ENCODE measurements around the gene UBLCP1.
A peak's percentile ranks its signal among the peaks of the same experiment; 100 is the strongest.
"Not testable (repeated sequence)": the region's sequence is repeated elsewhere in the genome, so short reads cannot be mapped to it uniquely, and the experiment has no call there.

UBLCP1 gene

GRCh38 chr5:159286420-159287035 is 23.4 kb downstream of the UBLCP1 start:
- no peak overlapping the region for H3K4me3 Mint-ChIP-seq
- H3K4me1 Mint-ChIP-seq = no peaks in the 10 kb centered on the region
- H3K9me3 Mint-ChIP-seq = no peaks in the 10 kb centered on the region
- H3K27me3 Mint-ChIP-seq = no peaks in the 10 kb centered on the region
- H3K27ac Mint-ChIP-seq = peak overlapping the region; percentile 59
- H3K36me3 Mint-ChIP-seq = no peaks in the 10 kb centered on the region

- no peaks in the 10 kb centered on the region for H3K9me3 Mint-ChIP-seq
- no peaks in the 10 kb centered on the region for H3K4me1 Mint-ChIP-seq
- no peaks in the 10 kb centered on the region for H3K36me3 Mint-ChIP-seq
- H3K27ac Mint-ChIP-seq = no peak overlapping the region
- no peaks in the 10 kb centered on the region for H3K27me3 Mint-ChIP-seq
- H3K4me3 Mint-ChIP-seq = no peak overlapping the region
Measured at GRCh38 chr5:159290741-159291140, 27.7 kb downstream of the UBLCP1 start.

GRCh38 chr5:159294921-159295320 is 31.8 kb downstream of the UBLCP1 start:
- Mint-ChIP-seq H3K36me3 (peaks cover 6% of the 10 kb centered on the region), H3K4me1 (no peaks in the 10 kb centered on the region), H3K9me3 (peaks cover 7% of the 10 kb centered on the region), H3K27me3 (peaks cover 5% of the 10 kb centered on the region), H3K4me3 (no peak overlapping the region), H3K27ac (no peak overlapping the region)

GRCh38 chr5:159297300-159297699 is 34.2 kb downstream of the UBLCP1 start:
- not testable (repeated sequence) for H3K4me1 Mint-ChIP-seq, H3K27me3 Mint-ChIP-seq, H3K4me3 Mint-ChIP-seq, H3K27ac Mint-ChIP-seq
- peaks cover 12% of the 10 kb centered on the region for H3K36me3 Mint-ChIP-seq
- peaks cover 18% of the 10 kb centered on the region for H3K9me3 Mint-ChIP-seq

- Mint-ChIP-seq H3K9me3 (peaks cover 25% of the 10 kb centered on the region), H3K4me3 (no peak overlapping the region), H3K4me1 (no peaks in the 10 kb centered on the region), H3K27me3 (peaks cover 12% of the 10 kb centered on the region), H3K36me3 (peaks cover 15% of the 10 kb centered on the region), H3K27ac (no peak overlapping the region)
Measured at GRCh38 chr5:159301466-159301865, 38.4 kb downstream of the UBLCP1 start.

- peaks cover 12% of the 10 kb centered on the region for H3K27me3 Mint-ChIP-seq
- peaks cover 15% of the 10 kb centered on the region for H3K36me3 Mint-ChIP-seq
- H3K27ac Mint-ChIP-seq, H3K4me3 Mint-ChIP-seq, H3K4me1 Mint-ChIP-seq: not testable (repeated sequence)
- peaks cover 25% of the 10 kb centered on the region for H3K9me3 Mint-ChIP-seq
Measured at GRCh38 chr5:159301929-159302860, 39.1 kb downstream of the UBLCP1 start.

- Mint-ChIP-seq H3K4me3 (no peak overlapping the region), H3K36me3 (peaks cover 15% of the 10 kb centered on the region), H3K27me3 (peaks cover 12% of the 10 kb centered on the region), H3K27ac (no peak overlapping the region), H3K4me1 (no peaks in the 10 kb centered on the region), H3K9me3 (peaks cover 25% of the 10 kb centered on the region)
Measured at GRCh38 chr5:159303286-159303685, 40.2 kb downstream of the UBLCP1 start.

DNA sequence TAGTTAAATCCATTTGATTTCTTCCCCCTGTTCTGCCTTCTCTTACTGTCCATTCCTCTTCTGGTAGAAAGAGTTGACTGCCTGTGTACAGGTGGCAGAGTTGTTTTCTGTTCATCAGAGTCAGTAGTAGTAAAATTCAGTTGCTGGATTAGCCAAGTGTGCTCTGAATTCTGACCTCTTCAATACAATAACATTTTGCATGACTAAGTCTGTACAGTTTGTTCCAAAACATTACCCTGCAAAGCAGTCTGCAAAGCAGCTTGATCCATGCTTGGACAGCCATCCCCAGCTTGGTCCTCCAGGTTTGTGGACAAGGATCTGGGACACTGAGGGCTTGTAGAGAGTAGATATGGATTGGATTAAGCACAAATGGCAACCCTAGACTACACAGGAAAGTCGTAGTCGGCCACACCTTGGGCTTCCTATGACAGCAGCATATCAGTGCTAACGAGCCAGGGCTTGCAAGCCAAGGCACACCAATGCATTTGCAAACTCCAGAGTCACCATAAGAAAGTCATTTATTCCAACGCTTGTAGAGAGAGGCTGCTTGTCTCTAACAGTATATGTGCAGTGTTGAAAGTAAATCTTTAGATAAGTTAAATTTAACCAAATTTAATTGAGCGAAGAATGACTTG is 42.0 kb downstream of the UBLCP1 start:
- peaks cover 19% of the 10 kb centered on the region for H3K9me3 Mint-ChIP-seq
- H3K4me1 Mint-ChIP-seq = peaks cover 3% of the 10 kb centered on the region
- peaks cover 9% of the 10 kb centered on the region for H3K36me3 Mint-ChIP-seq
- no peak overlapping the region for H3K4me3 Mint-ChIP-seq
- peaks cover 8% of the 10 kb centered on the region for H3K27me3 Mint-ChIP-seq
- H3K27ac Mint-ChIP-seq = no peak overlapping the region

GRCh38 chr5:159309689-159310433 is 46.8 kb downstream of the UBLCP1 start:
- Mint-ChIP-seq H3K27ac (no peak overlapping the region), H3K36me3 (no peaks in the 10 kb centered on the region), H3K27me3 (peaks cover 4% of the 10 kb centered on the region)

DNA sequence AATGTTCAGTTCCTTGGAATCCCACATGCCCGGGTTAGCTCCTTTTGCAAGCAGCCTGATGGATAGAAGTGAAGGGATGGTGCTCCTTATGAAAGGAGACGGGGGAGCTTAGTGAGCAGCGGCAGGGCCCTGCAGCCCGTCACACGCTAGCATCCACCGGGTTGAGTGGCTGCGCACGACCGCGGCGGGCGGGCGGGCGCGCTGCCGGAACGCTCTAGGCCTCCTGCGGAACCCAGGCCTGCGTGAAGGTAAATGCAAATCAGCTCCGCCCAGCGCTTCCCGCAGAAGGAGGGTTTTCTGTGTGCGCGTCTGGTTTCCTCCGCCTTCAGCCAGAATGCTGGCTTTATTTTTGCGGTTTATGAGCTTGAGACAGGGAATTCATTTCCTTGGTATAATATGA is 47.4 kb downstream of the UBLCP1 start:
- no peaks in the 10 kb centered on the region for H3K36me3 Mint-ChIP-seq
- peaks cover 7% of the 10 kb centered on the region for H3K4me1 Mint-ChIP-seq
- peak overlapping the region; percentile 67 for H3K4me3 Mint-ChIP-seq
- H3K9me3 Mint-ChIP-seq = no peaks in the 10 kb centered on the region
- H3K27me3 Mint-ChIP-seq = peaks cover 4% of the 10 kb centered on the region
- no peak overlapping the region for H3K27ac Mint-ChIP-seq

More at GRCh38 chr5:159309689-159310433, 46.8 kb downstream of the UBLCP1 start:
- H3K4me1 Mint-ChIP-seq = peaks cover 7% of the 10 kb centered on the region
- no peak overlapping the region for H3K4me3 Mint-ChIP-seq
- no peaks in the 10 kb centered on the region for H3K9me3 Mint-ChIP-seq

- H3K27me3 Mint-ChIP-seq = peaks cover 4% of the 10 kb centered on the region
- H3K27ac Mint-ChIP-seq = no peak overlapping the region
- peaks cover 7% of the 10 kb centered on the region for H3K4me1 Mint-ChIP-seq
- H3K9me3 Mint-ChIP-seq = no peaks in the 10 kb centered on the region
- no peaks in the 10 kb centered on the region for H3K36me3 Mint-ChIP-seq
- peak overlapping the region; percentile 67 for H3K4me3 Mint-ChIP-seq
Measured at GRCh38 chr5:159311063-159311462, 48.0 kb downstream of the UBLCP1 start.

DNA sequence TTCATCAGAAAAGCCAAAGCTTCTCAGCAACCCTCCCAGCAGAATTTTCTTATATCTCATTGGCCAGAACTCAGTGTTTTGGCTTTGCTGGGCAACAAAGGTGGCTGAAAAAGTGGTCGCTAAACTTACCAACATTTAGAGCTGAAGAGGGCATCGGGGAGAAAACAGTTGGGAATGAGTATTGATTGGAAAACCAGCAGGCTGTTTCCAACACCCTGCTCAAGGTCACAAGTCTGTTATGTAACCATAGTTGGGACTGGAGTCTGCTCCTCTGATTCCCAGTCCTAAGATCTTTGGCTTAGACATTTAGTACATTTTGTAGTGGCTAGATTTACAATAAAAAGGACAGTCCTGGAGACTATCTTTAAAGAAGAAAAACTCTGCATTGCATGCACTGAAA is 50.1 kb downstream of the UBLCP1 start:
- Mint-ChIP-seq H3K27ac (no peak overlapping the region), H3K4me1 (peaks cover 7% of the 10 kb centered on the region), H3K4me3 (no peak overlapping the region), H3K36me3 (no peaks in the 10 kb centered on the region), H3K27me3 (peaks cover 4% of the 10 kb centered on the region), H3K9me3 (no peaks in the 10 kb centered on the region)

GRCh38 chr5:159316519-159317383 is 53.7 kb downstream of the UBLCP1 start:
- no peaks in the 10 kb centered on the region for H3K36me3 Mint-ChIP-seq
- no peaks in the 10 kb centered on the region for H3K4me1 Mint-ChIP-seq
- H3K27ac Mint-ChIP-seq = no peak overlapping the region
- H3K4me3 Mint-ChIP-seq = no peak overlapping the region
- peaks cover 2% of the 10 kb centered on the region for H3K27me3 Mint-ChIP-seq
- no peaks in the 10 kb centered on the region for H3K9me3 Mint-ChIP-seq

- no peaks in the 10 kb centered on the region for H3K36me3 Mint-ChIP-seq
- no peaks in the 10 kb centered on the region for H3K9me3 Mint-ChIP-seq
- peaks cover 2% of the 10 kb centered on the region for H3K27me3 Mint-ChIP-seq
- H3K4me3 Mint-ChIP-seq = no peak overlapping the region
- no peak overlapping the region for H3K27ac Mint-ChIP-seq
- no peaks in the 10 kb centered on the region for H3K4me1 Mint-ChIP-seq
Measured at GRCh38 chr5:159317849-159318248, 54.8 kb downstream of the UBLCP1 start.

DNA sequence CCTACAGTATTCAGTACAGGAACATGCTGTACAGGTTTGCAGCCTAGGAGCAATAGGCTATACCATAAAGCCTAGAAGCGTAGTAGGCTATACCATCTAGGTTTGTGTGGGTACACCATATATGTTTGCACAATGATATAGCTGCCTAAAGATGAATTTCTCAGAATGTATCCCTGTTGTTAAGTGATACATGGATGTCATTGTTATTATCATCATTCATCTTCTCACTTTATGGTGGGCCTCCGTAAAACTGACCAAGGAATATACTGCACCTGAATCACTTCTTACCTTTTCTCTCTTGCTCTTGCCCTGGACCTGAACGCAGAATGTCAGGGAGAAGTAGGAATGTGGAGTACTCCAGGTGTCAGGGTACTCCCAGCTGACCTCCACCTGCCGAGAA is 55.4 kb downstream of the UBLCP1 start:
- H3K27ac Mint-ChIP-seq = no peak overlapping the region
- H3K27me3 Mint-ChIP-seq = peaks cover 2% of the 10 kb centered on the region
- H3K4me1 Mint-ChIP-seq = no peaks in the 10 kb centered on the region
- no peaks in the 10 kb centered on the region for H3K9me3 Mint-ChIP-seq
- no peaks in the 10 kb centered on the region for H3K36me3 Mint-ChIP-seq
- no peak overlapping the region for H3K4me3 Mint-ChIP-seq
